Neural cell (in vitro differentiated cells): Measurements from ENCODE around the gene PRMT2. TPM values are rescaled to one million over a fixed set of nuclear protein-coding genes. Genes with fewer than 3 reads are reported as not detected.
A peak's percentile ranks its signal among the peaks of the same experiment; 100 is the strongest.

ENCODE experiments used
- H2AFZ ChIP-seq: fragments of 200-600, 300-800 bp; sonication (generic), shearing (Covaris generic); 2 replicates; pipeline ENCODE4 v1.6.0; 2014; ENCODE audit warnings: low read depth, mild to moderate bottlenecking, antibody characterized with exemption, low read length, moderate library complexity
- H3F3A ChIP-seq: fragments of 200-600 bp; shearing (Covaris generic); 2 replicates; pipeline ENCODE4 v1.6.1; 2016; ENCODE audit warnings: mild to moderate bottlenecking, moderate library complexity, mixed read lengths, antibody characterized with exemption, low read length; ENCODE audit not compliant: insufficient read depth, poor library complexity, severe bottlenecking
- H3K27ac ChIP-seq: fragments of 200-600, 300-800 bp; sonication (generic), shearing (Covaris generic); 2 replicates; pipeline ENCODE4 v1.5.1; 2014; ENCODE audit warnings: mild to moderate bottlenecking, low read length, moderate library complexity
- H3K27me3 ChIP-seq: fragments of 300-800, 200-600 bp; sonication (generic), shearing (Covaris generic); 2 replicates; pipeline ENCODE4 v1.6.0; 2014; ENCODE audit warnings: mild to moderate bottlenecking, low read depth, low read length, moderate library complexity; ENCODE audit not compliant: insufficient read depth
- H3K36me3 ChIP-seq: fragments of 300-800, 200-600 bp; sonication (generic), shearing (Covaris generic); 2 replicates; pipeline ENCODE4 v1.5.1; 2014; ENCODE audit warnings: mild to moderate bottlenecking, antibody characterized with exemption, low read length, moderate library complexity; ENCODE audit not compliant: insufficient read depth
- H3K4me2 ChIP-seq: fragments of 300-800, 200-600 bp; sonication (generic), shearing (Covaris generic); 2 replicates; pipeline ENCODE4 v1.6.0; 2014; ENCODE audit warnings: mild to moderate bottlenecking, low read length
- H3K4me3 ChIP-seq: fragments of 300-800, 200-600 bp; sonication (generic), shearing (Covaris generic); 2 replicates; pipeline ENCODE4 v1.5.1; 2014; ENCODE audit warnings: mild to moderate bottlenecking, low read length, moderate library complexity
- H3K79me2 ChIP-seq: fragments of 200-600 bp; shearing (Covaris generic); replicated peaks from 2 replicates; pipeline ENCODE4 v1.6.0; 2014; ENCODE audit warnings: mild to moderate bottlenecking, low read length, moderate library complexity; ENCODE audit not compliant: insufficient read depth
- H3K9ac ChIP-seq: fragments of 300-800, 200-600 bp; sonication (generic), shearing (Covaris generic); 2 replicates; pipeline ENCODE4 v1.6.1; 2016; ENCODE audit warnings: mild to moderate bottlenecking, low read length, mixed read lengths
- H3K9me2 ChIP-seq: fragments of 200-600 bp; shearing (Covaris generic); 2 replicates; pipeline ENCODE4 v1.6.1; 2016; ENCODE audit warnings: mild to moderate bottlenecking, low read length, mixed read lengths; ENCODE audit not compliant: insufficient read depth
- H3K9me3 ChIP-seq: fragments of 200-600, 300-800 bp; sonication (generic), shearing (Covaris generic); 2 replicates; pipeline ENCODE4 v1.6.1; 2016; ENCODE audit warnings: mild to moderate bottlenecking, mixed run types, low read length, moderate library complexity, mixed read lengths
- H4K20me1 ChIP-seq: fragments of 200-600 bp; shearing (Covaris generic); 2 replicates; pipeline ENCODE4 v1.6.1; 2016; ENCODE audit warnings: mild to moderate bottlenecking, mixed run types; ENCODE audit not compliant: insufficient read depth
- CTCF ChIP-seq: fragments of 450-650 bp; IDR thresholded peaks from 2 replicates; pipeline ENCODE4 v1.5.1; 2014; ENCODE audit warnings: antibody characterized with exemption, mild to moderate bottlenecking, moderate library complexity; ENCODE audit not compliant: poor library complexity, severe bottlenecking
- EP300 ChIP-seq: fragments of 450-650 bp; conservative IDR thresholded peaks from 2 replicates; pipeline ENCODE4 v1.6.1; 2014; ENCODE audit warnings: antibody characterized with exemption, mild to moderate bottlenecking, moderate library complexity; ENCODE audit not compliant: poor library complexity, severe bottlenecking
- EZH2 ChIP-seq: fragments of 200-600, 300-800 bp; shearing (Covaris generic), sonication (generic); IDR thresholded peaks from 2 replicates; pipeline ENCODE4 v1.6.1; 2014; ENCODE audit warnings: antibody characterized with exemption, low read length, borderline replicate concordance, mild to moderate bottlenecking; ENCODE audit not compliant: insufficient read depth, poor library complexity, severe bottlenecking
- MXI1 ChIP-seq: fragments of 450-650 bp; conservative IDR thresholded peaks from 2 replicates; pipeline ENCODE4 v1.6.1; 2014; ENCODE audit warnings: antibody characterized with exemption, mild to moderate bottlenecking; ENCODE audit not compliant: poor library complexity, severe bottlenecking
- POLR2AphosphoS5 ChIP-seq: IDR thresholded peaks from 2 replicates; pipeline ENCODE4 v1.6.1; 2012
- RAD21 ChIP-seq: fragments of 450-650 bp; conservative IDR thresholded peaks from 2 replicates; pipeline ENCODE4 v1.6.1; 2014; ENCODE audit warnings: antibody characterized with exemption, mild to moderate bottlenecking, moderate library complexity
- REST ChIP-seq: IDR thresholded peaks from 2 replicates; pipeline ENCODE4 v1.6.1; 2012; ENCODE audit warnings: borderline replicate concordance
- SMC3 ChIP-seq: fragments of 450-650 bp; conservative IDR thresholded peaks from 2 replicates; pipeline ENCODE4 v1.6.1; 2014; ENCODE audit warnings: antibody characterized with exemption, mild to moderate bottlenecking, moderate library complexity; ENCODE audit not compliant: poor library complexity
- TAF1 ChIP-seq: IDR thresholded peaks from 2 replicates; pipeline ENCODE4 v1.6.1; 2012; ENCODE audit warnings: low read depth
- polyA plus RNA-seq: library from polyadenylated mRNA; depleted of rRNA; stranded (reverse); fragments of >200 nt; gene quantifications from 2 replicates; pipeline ENCODE4 v1.2.3, GENCODE V29; 2014

PRMT2 gene
- polyA plus RNA-seq, 1 donor from 2014 or later, result 313 TPM

GRCh38 chr21:46604329-46604974 lies 31.0 kb upstream of the PRMT2 start:
- Histone ChIP-seq H3F3A (no peaks in the 10 kb centered on the region), H3K4me3 (no peak overlapping the region), H3K36me3 (no peaks in the 10 kb centered on the region), H3K4me2 (no peak overlapping the region), H3K9me3 (no peaks in the 10 kb centered on the region), H3K9ac (no peak overlapping the region), H3K27ac (no peak overlapping the region), H3K79me2 (no peaks in the 10 kb centered on the region), H4K20me1 (no peaks in the 10 kb centered on the region), H3K9me2 (no peaks in the 10 kb centered on the region), H3K27me3 (no peaks in the 10 kb centered on the region), H2AFZ (no peak overlapping the region)
- TF ChIP-seq REST (no peak), POLR2AphosphoS5 (peak; percentile 25)

GRCh38 chr21:46604975-46605766 lies 30.3 kb upstream of the PRMT2 start, which contains the start of gene S100B:
TSS of gene S100B (minus strand) at chr21:46605082. CDS start at chr21:46602415, 2,667 bp downstream.
- TF ChIP-seq TAF1 (no peak), POLR2AphosphoS5 (no peak)
- Histone ChIP-seq H4K20me1 (no peaks in the 10 kb centered on the region), H3K4me2 (no peak within 1 kb of the TSS), H3F3A (no peaks in the 10 kb centered on the region), H3K9ac (no peak within 1 kb of the TSS), H3K9me2 (no peaks in the 10 kb centered on the region), H3K27me3 (no peaks in the 10 kb centered on the region), H3K79me2 (no peaks in the 10 kb centered on the region), H3K27ac (no peak within 1 kb of the TSS), H3K9me3 (no peaks in the 10 kb centered on the region), H2AFZ (no peak within 1 kb of the TSS), H3K4me3 (no peak within 1 kb of the TSS), H3K36me3 (no peaks in the 10 kb centered on the region)

GRCh38 chr21:46605767-46606426 lies 29.6 kb upstream of the PRMT2 start:
- no peaks in the 10 kb centered on the region for H3K36me3 ChIP-seq
- no peak overlapping the region for H3K4me3 ChIP-seq
- no peaks in the 10 kb centered on the region for H3K9me3 ChIP-seq
- TF ChIP-seq EP300, result no peak
- TF ChIP-seq EZH2, result no peak
- no peak for TF ChIP-seq MXI1
- TF ChIP-seq TAF1, result no peak
- no peak for TF ChIP-seq CTCF
- TF ChIP-seq SMC3, result no peak
- TF ChIP-seq POLR2AphosphoS5, result no peak
- TF ChIP-seq RAD21, result no peak
- no peak for TF ChIP-seq REST
- H3K9ac ChIP-seq, result no peak overlapping the region
- H3K9me2 ChIP-seq, result no peaks in the 10 kb centered on the region
- no peak overlapping the region for H2AFZ ChIP-seq
- no peak overlapping the region for H3K27ac ChIP-seq
- H3K27me3 ChIP-seq, result no peaks in the 10 kb centered on the region
- no peak overlapping the region for H3K4me2 ChIP-seq
- no peaks in the 10 kb centered on the region for H3K79me2 ChIP-seq
- H3F3A ChIP-seq, result no peaks in the 10 kb centered on the region
- H4K20me1 ChIP-seq, result no peaks in the 10 kb centered on the region
